Lung (tissue), 12 donors: ENCODE data around the gene MTARC2. TPM values are rescaled to one million over a fixed set of nuclear protein-coding genes. Genes with fewer than 3 reads are reported as not detected.
A peak's percentile ranks its signal among the peaks of the same experiment; 100 is the strongest.

Experiments used
- ATAC-seq: fragments of 200-7000 bp; cut with Tn5 transposase; one replicate; pipeline ENCODE4 v1.9.1; 2020; ENCODE audit warnings: moderate number of reproducible peaks; ENCODE audit not compliant: insufficient read depth, low FRiP score
- DNase-seq, 3 donors: peaks; one replicate each; pipeline ENCODE4 v3.0.0-alpha.2; 2013 to 2017
- H3K27ac ChIP-seq, 2 donors: one replicate each; pipeline ENCODE4 v1.5.1; 2013; ENCODE audit warnings: mild to moderate bottlenecking in 2 of 2, moderate library complexity in 2 of 2, control low read depth in 1 of 2, inconsistent platforms in 1 of 2, low read depth in 1 of 2, low read length in 1 of 2
- H3K27me3 ChIP-seq, 3 donors: one replicate each; pipeline ENCODE4 v1.5.1; 2013; ENCODE audit warnings: low read length in 2 of 3; ENCODE audit not compliant: control insufficient read depth in 3 of 3, insufficient read depth in 3 of 3
- H3K36me3 ChIP-seq, 4 donors: one replicate each; pipeline ENCODE4 v1.5.1; 2013; ENCODE audit warnings: low read length in 4 of 4, mild to moderate bottlenecking in 1 of 4, moderate library complexity in 1 of 4; ENCODE audit not compliant: control insufficient read depth in 4 of 4, insufficient read depth in 4 of 4
- H3K4me1 ChIP-seq, 5 donors: one replicate each; pipeline ENCODE4 v1.5.1; 2013; ENCODE audit warnings: low read length in 5 of 5, mild to moderate bottlenecking in 2 of 5, moderate library complexity in 1 of 5; ENCODE audit not compliant: control insufficient read depth in 5 of 5, insufficient read depth in 5 of 5
- H3K4me3 ChIP-seq: one replicate; pipeline ENCODE4 v1.5.1; 2013; ENCODE audit warnings: mild to moderate bottlenecking, control low read depth, moderate library complexity
- H3K9ac ChIP-seq, 2 donors: one replicate each; pipeline ENCODE4 v1.5.1; 2013; ENCODE audit warnings: low read length in 2 of 2, control low read depth in 1 of 2; ENCODE audit not compliant: insufficient read depth in 1 of 2
- H3K9me3 ChIP-seq, 4 donors: one replicate each; pipeline ENCODE4 v1.5.1; 2013; ENCODE audit warnings: low read length in 3 of 4, mild to moderate bottlenecking in 1 of 4, moderate library complexity in 1 of 4; ENCODE audit not compliant: control insufficient read depth in 4 of 4, insufficient read depth in 3 of 4
- WGBS, 2 donors: extraction: QIAGEN DNeasy Blood & Tissue Kit; methylation state at CpG; one replicate each; pipeline ENCODE4 v1.1.7; 2013; 5-methylcytosine and 5-hydroxymethylcytosine counted together
- polyA plus RNA-seq, 2 donors: library from polyadenylated mRNA; stranded (reverse); fragments of 200-250 nt; gene quantifications; one replicate each; pipeline ENCODE4 v1.2.1, GENCODE V29; 2013
- total RNA-seq, 2 donors: library from RNA; depleted of rRNA in 1 of 2; stranded (reverse); fragments of >200 nt in 1 of 2; gene quantifications; one replicate each; pipeline ENCODE4 v1.2.1, GENCODE V29; 2014 to 2021
- TF ChIP-seq, protein P1 (sequence below): IDR thresholded peaks from 2 replicates; pipeline ENCODE4 v1.5.1; 2012; ENCODE audit warnings: mild to moderate bottlenecking; ENCODE audit errors: control extremely low read depth, extremely low read depth
- donor health status: control.
- donor health status: control.
- donor health status: Bipolar disorder and iron deficiency.
- donor health status: healthy.
- donor health status: DM: yes; HTN: yes; CAD: no.

MTARC2 gene
- total and polyA plus RNA-seq, 4 donors: 21.4 to 49.9 (median 39.5) TPM

DNA sequence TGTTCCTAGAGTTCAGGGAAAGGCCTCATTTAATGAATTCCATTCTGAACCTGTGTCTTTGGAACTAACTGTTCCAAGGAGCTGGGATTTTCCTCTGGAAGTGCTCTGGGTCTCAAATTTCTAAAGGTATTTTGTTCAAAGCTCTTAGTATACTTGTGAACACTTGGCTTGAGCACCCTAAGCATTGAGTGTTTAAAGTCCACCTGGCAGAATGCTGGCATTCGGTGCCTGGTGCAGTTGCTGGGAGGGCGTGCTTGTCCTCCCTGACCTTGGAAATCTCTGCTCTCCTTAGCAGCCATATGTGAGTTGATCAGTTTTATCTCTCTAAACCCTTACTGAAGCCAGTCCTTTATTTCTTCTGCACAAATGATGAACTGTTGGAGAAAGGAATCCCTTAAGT is 3.0 kb downstream of the MTARC2 start:
- Histone ChIP-seq H3K9me3 (peaks cover 0 to 3% (median 0%) of the 10 kb centered on the region in 4 donors), H3K4me1 (peaks cover 9 to 73% (median 37%) of the 10 kb centered on the region in 5 donors), H3K27ac (no peak overlapping the region), H3K4me3 (no peak overlapping the region), H3K27me3 (no peaks in the 10 kb centered on the region), H3K36me3 (peaks cover 0 to 18% (median 14%) of the 10 kb centered on the region in 4 donors), H3K9ac (no peak overlapping the region)
- DNase-seq (peak; percentile 53 to 77 (median 55)), ATAC-seq (no peak)
- TF ChIP-seq, protein P1, sequence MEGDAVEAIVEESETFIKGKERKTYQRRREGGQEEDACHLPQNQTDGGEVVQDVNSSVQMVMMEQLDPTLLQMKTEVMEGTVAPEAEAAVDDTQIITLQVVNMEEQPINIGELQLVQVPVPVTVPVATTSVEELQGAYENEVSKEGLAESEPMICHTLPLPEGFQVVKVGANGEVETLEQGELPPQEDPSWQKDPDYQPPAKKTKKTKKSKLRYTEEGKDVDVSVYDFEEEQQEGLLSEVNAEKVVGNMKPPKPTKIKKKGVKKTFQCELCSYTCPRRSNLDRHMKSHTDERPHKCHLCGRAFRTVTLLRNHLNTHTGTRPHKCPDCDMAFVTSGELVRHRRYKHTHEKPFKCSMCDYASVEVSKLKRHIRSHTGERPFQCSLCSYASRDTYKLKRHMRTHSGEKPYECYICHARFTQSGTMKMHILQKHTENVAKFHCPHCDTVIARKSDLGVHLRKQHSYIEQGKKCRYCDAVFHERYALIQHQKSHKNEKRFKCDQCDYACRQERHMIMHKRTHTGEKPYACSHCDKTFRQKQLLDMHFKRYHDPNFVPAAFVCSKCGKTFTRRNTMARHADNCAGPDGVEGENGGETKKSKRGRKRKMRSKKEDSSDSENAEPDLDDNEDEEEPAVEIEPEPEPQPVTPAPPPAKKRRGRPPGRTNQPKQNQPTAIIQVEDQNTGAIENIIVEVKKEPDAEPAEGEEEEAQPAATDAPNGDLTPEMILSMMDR: no peak
- WGBS, 2 donors: 59 to 83% methylated on average over 2 of the region's 2 CpGs

DNA sequence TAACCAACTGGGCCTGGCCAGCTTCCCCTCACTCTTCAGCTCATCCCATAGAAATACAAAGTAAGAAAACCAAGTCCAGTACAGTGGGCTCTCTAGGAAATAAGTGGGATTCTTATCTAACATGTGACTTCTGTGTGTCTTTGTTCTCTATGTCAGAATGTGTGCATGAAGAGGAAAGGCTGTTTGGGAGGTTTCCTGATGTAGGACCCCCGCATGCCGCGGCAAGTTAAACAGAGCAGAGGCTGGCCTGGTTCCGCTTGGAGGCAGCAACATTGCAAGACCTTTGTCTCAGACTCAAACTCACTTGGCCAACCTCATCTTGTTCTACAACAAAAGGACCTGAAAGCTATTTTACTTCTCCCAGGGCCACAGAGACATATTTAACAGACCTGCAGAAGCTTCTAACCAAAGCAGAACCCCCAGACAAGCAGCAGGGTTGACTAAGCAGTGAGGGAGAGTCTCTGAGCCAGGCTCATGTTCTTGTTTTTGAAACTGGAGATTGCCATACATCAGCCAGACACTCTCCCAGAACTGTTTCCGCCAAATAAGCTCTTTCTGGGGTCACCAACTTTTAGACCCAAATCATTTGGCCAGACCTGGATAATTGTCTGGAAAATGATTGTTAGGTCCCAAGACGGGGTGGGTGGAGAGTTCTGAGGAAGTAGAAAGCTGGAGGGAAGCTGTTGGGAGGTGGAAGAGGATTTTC is 6.2 kb downstream of the MTARC2 start:
- H3K9ac ChIP-seq: peak overlapping the region in 1 of 2 donors; percentile 51
- H3K27me3 ChIP-seq: no peaks in the 10 kb centered on the region
- DNase-seq: peak; percentile 87 to 97 (median 95)
- H3K36me3 ChIP-seq: peaks cover 0 to 29% (median 18%) of the 10 kb centered on the region in 4 donors
- ATAC-seq: no peak
- H3K4me1 ChIP-seq: peaks cover 9 to 51% (median 37%) of the 10 kb centered on the region in 5 donors
- TF ChIP-seq, protein P1: no peak
- peaks cover 0 to 3% (median 0%) of the 10 kb centered on the region in 4 donors for H3K9me3 ChIP-seq
- no peak overlapping the region for H3K4me3 ChIP-seq
- WGBS, 2 donors: 70 to 78% methylated on average over 6 of the region's 6 CpGs
- H3K27ac ChIP-seq: no peak overlapping the region

DNA sequence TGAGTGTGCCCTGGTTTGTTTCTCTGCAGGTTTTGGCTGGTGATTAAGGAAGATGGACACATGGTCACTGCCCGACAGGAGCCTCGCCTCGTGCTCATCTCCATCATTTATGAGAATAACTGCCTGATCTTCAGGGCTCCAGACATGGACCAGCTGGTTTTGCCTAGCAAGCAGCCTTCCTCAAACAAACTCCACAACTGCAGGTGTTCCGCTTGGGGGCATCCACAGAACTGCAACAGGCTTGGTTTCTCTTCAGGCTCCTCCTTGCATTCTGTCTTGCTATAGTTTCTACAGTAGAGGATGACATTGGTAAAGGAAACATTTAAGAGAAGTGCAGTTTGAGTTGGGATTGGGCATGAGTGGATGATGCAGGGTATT is 6.8 kb downstream of the MTARC2 start:
- H3K9ac ChIP-seq: no peak overlapping the region
- TF ChIP-seq, protein P1: no peak
- no peak overlapping the region for H3K4me3 ChIP-seq
- H3K27ac ChIP-seq: no peak overlapping the region
- no peaks in the 10 kb centered on the region for H3K27me3 ChIP-seq
- 95 to 97% methylated on average over 4 of the region's 4 CpGs for WGBS, 2 donors
- peaks cover 8 to 46% (median 35%) of the 10 kb centered on the region in 5 donors for H3K4me1 ChIP-seq
- ATAC-seq (no peak), DNase-seq (no peak)
- H3K9me3 ChIP-seq: peaks cover 0 to 2% (median 0%) of the 10 kb centered on the region in 4 donors
- peaks cover 0 to 29% (median 18%) of the 10 kb centered on the region in 4 donors for H3K36me3 ChIP-seq
